Left colon (tissue), 2 donors: ENCODE data around the gene SERPINB1. TPM values are rescaled to one million over a fixed set of nuclear protein-coding genes. Genes with fewer than 3 reads are reported as not detected.
"Not testable (repeated sequence)": the region's sequence is repeated elsewhere in the genome, so short reads cannot be mapped to it uniquely, and the experiment has no call there.

Source experiments
- ATAC-seq: fragments of 200-7000 bp; cut with Tn5 transposase; one replicate; pipeline ENCODE4 v1.9.1; 2020; ENCODE audit warnings: mild to moderate bottlenecking, moderate library complexity
- DNase-seq, 2 donors: peaks; one replicate each; pipeline ENCODE4 v3.0.0-alpha.2; 2020
- intact Hi-C, 2 donors: fragments of 100-400 bp; cut with DNase I in 1 of 2; cut with micrococcal nuclease in 1 of 2; formaldehyde crosslinking; loops; one replicate each; pipeline versions ENCODE4 v1.11.2 to v1.14.0; 2022; cut with DNase I, micrococcal nuclease
- long read RNA-seq: library from polyadenylated mRNA; unstranded; transcript quantifications from one replicate; pipeline ENCODE4 v2.0.0, GENCODE V29; 2021
- total RNA-seq, 2 donors: library from RNA; stranded (reverse); fragmentation: NEBNext Ultra II Directional; extraction: Animal tissue kit (Norgen Biotek cat#: 25700); gene quantifications; one replicate each; pipeline ENCODE4 v1.2.1, GENCODE V29; 2021
- donor health status: DM: no; HTN: no; CAD: no.
- donor health status: DM: yes; HTN: yes; CAD: no.

Gene SERPINB1
- 100 to 1,000 TPM; 168 to 208 TPM for total RNA-seq
- long read RNA-seq, transcript SERPINB1-201 (7 exons, 2,619 nt): major isoform, 217 of 253 reads
- long read RNA-seq, partial matches to known transcripts: 19 of 253 reads
- long read RNA-seq, other reads (novel, unspliced or antisense): 17 of 253 reads

DNA sequence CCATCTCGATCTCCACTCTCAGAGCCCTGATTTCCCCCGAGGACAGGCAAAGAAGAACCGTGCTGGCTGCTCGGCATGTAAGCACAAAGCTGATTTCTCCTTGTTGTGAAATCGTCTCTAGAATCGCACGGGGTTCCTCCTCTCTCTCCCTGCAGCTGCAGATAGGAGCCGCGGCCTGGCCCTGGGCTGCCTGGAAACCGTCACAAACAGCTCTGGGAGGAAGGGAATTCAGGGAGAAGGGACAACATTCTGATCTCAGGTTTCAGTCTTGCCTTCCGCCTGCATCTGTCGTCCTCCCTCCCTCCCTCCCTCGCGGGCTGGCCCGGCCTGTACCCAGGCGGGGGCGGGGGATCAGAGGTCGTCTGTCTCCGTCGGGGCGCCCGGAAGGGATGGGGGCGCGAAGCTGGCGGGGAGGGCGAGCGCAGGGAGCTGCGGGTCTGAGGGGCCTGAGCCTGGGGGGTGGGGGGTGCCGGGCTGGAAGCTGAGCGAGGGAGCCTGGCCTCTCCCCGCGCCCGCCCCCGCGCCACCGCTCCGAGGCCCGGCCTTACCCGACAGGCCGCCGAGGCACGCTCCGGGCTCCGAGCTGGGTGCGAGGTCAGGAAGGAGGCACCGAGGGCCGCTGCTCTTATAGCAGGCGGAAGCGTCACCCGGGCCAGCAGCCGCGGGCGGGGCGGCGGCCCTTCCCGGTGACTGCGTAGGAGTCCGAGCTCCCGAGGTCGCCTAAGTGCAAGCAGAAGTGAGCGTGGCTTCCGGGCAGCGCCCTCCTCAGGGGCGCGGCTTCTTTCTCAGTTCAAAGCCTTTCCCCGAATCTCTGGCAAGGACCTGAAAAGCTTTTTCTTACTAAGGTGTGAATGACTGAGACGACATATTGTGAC, at the start of gene SERPINB1:
TSS of gene SERPINB1 (minus strand) at position 600 of the 875 bp plus-strand sequence. CDS start 1,277 bp downstream, outside the sequence.
- intact Hi-C loops: loop anchor here in 1 of 2 donors (10.0 kb wide), 1 partner anchor 47 kb away; no protein-coding TSS in a partner anchor
- ATAC-seq (peak; percentile 82), DNase-seq (peak; percentile 95 to 96)

DNA sequence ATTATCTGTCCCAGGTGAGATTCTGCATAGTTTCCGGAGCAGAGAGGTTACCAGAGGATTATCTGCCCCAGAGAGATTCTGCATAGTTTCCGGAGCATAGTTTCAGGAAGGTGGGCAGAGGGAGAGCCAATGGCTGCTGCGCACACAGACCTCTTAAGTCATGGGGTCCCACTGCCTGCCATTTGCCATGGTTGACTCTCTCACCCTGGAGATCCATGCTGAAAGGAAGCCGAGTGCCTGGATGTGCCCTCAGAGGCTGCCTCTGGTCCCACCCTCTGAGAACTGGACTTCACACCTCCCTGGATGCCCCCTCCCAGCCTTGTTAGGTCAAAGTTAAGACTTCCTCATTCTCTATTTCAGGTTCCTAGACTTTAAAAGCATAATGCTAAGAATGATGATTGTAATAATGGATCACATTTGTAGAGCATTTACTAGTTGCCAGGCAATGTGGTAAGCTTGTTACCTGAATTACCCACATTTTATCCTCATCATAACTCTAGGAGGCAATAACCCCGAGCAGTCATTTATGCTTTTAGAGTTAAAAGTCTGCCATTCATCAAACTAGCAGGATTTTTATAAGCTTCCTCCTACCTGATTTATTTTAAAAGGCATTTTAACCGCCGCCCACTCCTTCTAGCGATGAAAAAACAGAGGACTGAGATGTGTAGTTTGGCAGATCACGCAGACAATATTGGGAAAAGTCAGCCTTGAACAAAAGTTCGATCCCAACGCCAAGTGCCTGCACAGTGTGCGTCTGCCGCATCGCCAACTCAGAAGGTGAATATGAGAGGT, 49.5 kb upstream of the SERPINB1 start:
- intact Hi-C loops: no loop called here
- DNase-seq: peak; percentile 38 to 55
- peak; percentile 73 for ATAC-seq

DNA sequence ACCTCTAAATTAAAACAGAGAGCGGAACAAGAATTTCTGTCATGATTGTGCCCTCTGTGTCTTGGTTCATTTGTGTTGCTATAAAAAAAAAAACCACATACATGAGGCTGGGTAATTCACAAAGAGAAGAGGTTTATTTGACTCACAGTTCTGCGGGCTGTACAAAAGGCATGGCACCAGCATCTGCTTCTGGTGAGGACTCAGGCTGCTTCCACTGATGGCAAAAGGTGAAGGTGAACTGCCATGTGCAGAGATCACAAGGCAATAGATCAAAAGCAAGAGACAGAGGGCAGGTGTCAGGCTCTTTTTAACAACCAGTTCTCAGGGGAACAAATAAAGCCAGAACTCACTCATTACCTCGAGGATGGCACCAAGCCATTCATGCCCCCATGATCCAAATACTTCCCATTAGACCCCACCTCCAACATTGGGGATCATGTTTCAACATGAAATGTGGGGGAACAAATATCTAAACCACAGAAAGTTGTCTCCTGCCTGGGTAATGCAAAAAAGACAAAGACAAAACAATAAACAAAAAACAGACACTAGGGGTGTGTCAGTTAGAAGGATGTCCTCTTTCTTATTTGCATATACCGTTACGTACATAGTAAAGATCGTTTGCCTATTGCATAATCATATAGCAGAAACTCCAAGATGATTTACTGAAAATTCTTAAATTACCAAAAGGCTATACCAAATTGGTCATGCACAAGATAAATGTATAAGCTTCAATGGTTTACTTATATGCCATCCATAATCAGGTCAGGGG, 44.5 kb upstream of the SERPINB1 start:
- no peak for DNase-seq
- no peak for ATAC-seq
- intact Hi-C loops: no loop called here

GRCh38 chr6:2884804-2885203, 43.1 kb upstream of the SERPINB1 start:
- ATAC-seq (no peak), DNase-seq (no peak)
- intact Hi-C loops: no loop called here

DNA sequence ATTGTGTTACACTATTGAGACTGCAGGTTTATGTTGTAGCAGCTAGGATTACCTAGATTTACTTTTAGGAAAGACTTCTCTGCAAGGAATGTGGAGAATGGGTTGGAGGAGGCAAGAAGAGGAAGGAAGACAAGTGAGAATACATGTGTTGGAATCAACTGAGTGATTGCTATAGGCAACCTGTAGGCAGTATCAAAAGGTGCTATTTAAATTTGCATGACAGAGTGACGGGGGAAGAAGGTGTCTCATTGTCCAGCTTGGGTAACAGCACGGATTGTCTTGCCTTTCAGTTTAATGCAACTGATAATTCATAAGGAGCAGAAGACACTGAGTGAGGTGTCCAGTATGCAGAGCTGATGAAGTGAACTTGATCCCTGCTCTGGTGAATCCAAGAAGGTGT, 42.0 kb upstream of the SERPINB1 start:
- DNase-seq (no peak), ATAC-seq (no peak)
- intact Hi-C loops: no loop called here

GRCh38 chr6:2881423-2881822, 39.8 kb upstream of the SERPINB1 start:
- intact Hi-C loops: no loop called here

GRCh38 chr6:2880156-2880555, 38.5 kb upstream of the SERPINB1 start:
- DNase-seq, ATAC-seq, intact Hi-C loops: not testable (repeated sequence)

More at GRCh38 chr6:2881423-2881822, 39.8 kb upstream of the SERPINB1 start:
- no peak for ATAC-seq
- DNase-seq: no peak

DNA sequence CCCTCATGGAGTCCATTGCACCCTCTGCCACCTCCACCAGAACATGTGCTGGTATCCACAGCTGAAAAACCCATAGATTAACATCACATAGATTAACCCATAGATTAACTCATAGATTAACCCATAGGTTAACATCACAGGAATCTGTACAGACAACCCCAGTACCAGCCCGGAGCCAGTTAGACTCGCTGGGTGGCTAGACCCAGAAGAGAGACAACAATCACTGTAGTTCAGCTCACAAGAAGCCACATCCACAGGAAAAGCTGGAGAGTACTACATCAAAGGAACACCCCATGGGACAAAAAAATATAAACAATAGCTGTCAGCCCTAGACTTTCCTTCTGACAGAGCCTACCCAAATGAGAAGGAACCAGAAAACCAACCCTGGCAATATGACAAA, 36.3 kb upstream of the SERPINB1 start:
- intact Hi-C loops: no loop called here
- no peak for ATAC-seq

GRCh38 chr6:2877057-2877882, 35.6 kb upstream of the SERPINB1 start:
- intact Hi-C loops: no loop called here
- ATAC-seq (peak; percentile 29), DNase-seq (no peak)

More for the DNA sequence above, 36.3 kb upstream of the SERPINB1 start:
- DNase-seq: no peak

DNA sequence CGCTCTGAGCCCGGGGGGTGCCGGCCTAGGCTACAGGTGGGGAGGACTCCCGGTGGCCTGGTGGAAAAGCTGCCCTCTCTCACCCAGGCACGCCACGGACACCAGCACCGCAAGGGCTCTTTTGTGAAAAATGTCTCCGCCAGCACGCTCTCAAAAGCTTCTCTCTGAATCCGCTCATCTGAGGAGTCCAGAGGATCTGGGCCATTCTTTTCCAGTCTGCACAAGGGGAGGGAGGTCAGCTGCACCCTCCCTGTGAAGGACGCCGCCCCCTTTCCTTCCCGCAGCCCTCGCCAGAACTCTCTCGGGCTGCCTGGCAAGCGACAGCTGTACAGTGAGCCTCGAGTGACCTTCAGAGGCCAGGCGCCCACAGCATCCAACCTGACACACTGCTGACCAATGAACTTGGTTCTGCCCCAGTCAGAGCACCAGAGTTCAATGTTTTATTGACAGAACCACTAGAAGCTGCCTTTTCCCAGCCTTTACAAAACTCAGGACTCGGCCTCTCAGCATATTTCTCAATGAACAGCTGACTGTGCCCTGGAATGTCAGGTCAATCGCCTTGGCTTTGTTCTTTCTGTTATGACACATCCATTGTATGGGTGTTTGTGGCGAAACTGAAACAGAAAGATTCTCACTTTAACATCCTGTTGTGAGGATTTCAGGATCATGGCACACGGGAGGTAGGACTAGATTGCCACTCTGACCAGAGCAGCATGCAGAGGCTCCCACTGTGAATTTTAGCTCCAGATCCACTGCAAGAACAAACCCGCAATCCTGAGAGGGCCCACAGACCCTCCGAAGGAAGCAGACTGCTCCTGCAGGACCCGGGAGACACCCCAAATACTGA, 34.8 kb upstream of the SERPINB1 start:
- ATAC-seq: peak; percentile 72
- DNase-seq: peak; percentile 67 to 77
- intact Hi-C loops: no loop called here

- ATAC-seq (peak; percentile 69), DNase-seq (peak in 1 of 2 donors; percentile 74)
- intact Hi-C loops: no loop called here
Observed at GRCh38 chr6:2875359-2876191, 33.9 kb upstream of the SERPINB1 start.

DNA sequence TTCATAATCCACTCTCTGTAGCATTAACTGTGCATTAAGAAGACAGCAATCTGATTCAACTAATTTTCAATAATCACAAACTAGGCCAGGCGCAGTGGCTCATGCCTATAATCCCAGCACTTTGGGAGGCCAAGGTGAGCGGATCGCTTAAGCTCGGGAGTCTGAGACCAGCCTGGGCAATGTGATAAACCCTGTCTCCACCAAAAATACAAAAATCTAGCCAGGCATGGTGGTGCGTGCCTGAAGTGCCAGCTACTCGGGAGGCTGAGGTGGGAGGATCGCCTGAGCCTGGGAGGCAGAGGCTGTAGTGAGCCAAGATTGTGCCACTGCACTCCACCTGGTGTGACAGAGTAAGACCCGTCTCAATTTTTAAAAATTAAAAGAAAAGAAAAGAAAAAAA, 32.0 kb upstream of the SERPINB1 start:
- DNase-seq (no peak), ATAC-seq (no peak)
- intact Hi-C loops: no loop called here

- no peak for ATAC-seq
- no peak for DNase-seq
- intact Hi-C loops: no loop called here
Observed at GRCh38 chr6:2872423-2873358, 31.0 kb upstream of the SERPINB1 start.

GRCh38 chr6:2871953-2872352, 30.3 kb upstream of the SERPINB1 start:
- ATAC-seq: no peak
- DNase-seq: no peak
- intact Hi-C loops: no loop called here

DNA sequence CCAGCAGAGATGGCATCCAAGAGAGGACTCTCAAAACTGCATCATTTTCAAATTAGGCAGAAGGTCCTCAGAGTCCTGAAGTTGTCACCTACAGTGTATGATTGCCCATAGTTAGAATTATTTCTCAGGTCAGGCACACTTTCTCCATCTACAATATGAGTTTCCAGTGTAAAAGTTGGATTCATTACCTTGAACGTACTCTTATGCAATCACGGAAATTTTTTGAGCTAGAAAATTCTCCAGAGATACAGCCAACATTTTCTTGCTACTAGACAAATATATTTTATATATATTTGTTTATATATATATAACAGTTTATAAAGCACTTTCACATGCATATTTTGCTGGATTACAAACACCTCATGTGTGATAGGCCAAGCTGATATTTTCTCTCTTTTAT, 29.4 kb upstream of the SERPINB1 start:
- DNase-seq (no peak), ATAC-seq (no peak)
- intact Hi-C loops: no loop called here
